HG03439 (cell line): ENCODE measurements around the gene DSC3.
"Not testable (repeated sequence)": the region's sequence is repeated elsewhere in the genome, so short reads cannot be mapped to it uniquely, and the experiment has no call there.

Experiments used
- ATAC-seq: cut with Tn5 transposase; IDR thresholded peaks from one replicate; pipeline ENCODE4 v1.9.1; 2021; ENCODE audit warnings: mild to moderate bottlenecking, moderate library complexity; ENCODE audit not compliant: unreplicated experiment

DSC3 gene

DNA sequence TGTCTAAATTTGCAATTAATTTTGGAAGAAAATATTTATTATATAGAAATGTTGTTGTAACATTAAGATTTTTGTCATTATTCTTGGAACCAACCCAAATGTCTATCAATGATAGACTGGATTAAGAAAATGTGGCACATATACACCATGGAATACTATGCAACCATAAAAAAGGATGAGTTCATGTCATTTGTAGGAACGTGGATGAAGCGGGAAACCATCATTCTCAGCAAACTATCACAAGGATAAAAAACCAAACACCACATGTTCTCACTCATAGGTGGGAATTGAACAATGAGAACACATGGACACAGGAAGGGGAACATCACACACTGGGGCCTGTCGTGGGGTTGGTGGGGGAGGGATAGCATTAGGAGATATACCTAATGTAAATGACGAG is 64.5 kb downstream of the DSC3 start:
- not testable (repeated sequence) for ATAC-seq

DNA sequence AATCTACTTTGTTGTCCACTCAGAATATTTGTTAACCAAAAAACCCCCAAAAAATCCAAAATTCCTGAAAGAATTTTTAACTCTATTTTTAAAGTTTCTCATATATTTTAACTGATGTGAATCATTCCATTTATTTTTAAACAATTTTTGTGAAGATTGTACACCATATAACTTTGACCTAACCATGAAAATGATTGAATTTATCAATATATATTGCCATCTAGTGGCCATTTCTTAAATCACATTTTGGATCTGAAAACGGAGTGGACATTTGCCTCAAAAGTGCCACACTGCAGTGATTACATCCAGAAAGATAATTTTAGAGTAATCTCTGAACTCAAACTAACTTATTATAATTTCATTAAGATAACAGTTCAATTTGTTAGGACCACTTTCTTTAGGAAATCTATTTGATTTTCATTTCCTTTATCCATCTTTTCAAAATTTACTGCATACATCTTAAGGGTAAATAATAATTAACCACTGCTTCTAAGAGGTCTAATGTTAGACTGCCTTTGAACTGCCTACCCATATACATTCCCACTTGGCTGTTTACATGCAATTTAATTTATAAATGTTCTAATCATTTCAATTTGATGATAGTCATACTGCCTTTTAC is 71.1 kb downstream of the DSC3 start:
- peak; percentile 73 for ATAC-seq

- ATAC-seq = no peak
Observed at GRCh38 chr18:30970196-30970816, 72.2 kb downstream of the DSC3 start.

- ATAC-seq = no peak
Observed at GRCh38 chr18:30969670-30970170, 72.8 kb downstream of the DSC3 start.

- ATAC-seq = no peak
Observed at GRCh38 chr18:30967701-30968100, 74.8 kb downstream of the DSC3 start.

- no peak for ATAC-seq
Observed at GRCh38 chr18:30965237-30965636, 77.3 kb downstream of the DSC3 start.

DNA sequence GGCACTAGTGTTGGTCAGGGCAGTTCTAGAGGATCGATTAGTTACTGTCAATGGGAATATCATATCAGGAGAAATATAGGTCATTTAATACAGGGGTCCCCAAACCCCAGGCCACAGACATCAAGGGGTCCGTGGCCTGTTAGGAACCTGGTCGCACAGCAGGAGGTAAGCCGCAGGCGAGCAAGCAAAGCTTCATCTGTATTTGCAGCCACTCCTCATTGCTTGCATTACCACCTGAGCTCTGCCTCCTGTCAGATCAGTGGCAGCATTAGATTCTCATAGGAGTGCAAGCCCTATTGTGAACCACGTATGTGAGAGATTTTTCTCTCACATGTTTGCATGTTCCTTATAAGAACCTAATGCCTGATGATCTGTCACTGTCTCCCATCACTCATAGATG is 81.9 kb downstream of the DSC3 start:
- no peak for ATAC-seq

GRCh38 chr18:30957066-30957465 is 85.5 kb downstream of the DSC3 start:
- ATAC-seq = no peak

GRCh38 chr18:30954262-30954661 is 88.3 kb downstream of the DSC3 start:
- ATAC-seq = no peak

DNA sequence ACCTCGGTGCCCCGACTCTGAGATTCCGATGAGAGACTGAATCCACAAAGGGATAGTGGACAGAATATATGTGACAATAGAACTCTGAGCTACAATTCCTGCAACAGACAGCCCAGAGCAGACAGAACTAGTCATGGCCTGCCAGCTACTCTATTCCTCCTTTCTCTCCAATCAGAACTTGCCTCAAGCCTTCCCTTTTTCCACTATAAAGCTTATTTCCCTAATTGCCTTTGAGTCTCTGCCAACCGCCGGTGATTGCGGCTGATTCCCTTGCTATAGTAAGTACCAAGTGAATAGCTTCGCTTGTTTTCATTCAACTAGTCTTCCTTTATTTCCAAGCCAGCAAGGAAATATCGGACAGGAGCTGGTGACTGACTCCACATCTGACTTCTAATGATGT is 96.8 kb downstream of the DSC3 start:
- ATAC-seq = no peak

GRCh38 chr18:30944773-30945417 is 97.6 kb downstream of the DSC3 start:
- no peak for ATAC-seq

DNA sequence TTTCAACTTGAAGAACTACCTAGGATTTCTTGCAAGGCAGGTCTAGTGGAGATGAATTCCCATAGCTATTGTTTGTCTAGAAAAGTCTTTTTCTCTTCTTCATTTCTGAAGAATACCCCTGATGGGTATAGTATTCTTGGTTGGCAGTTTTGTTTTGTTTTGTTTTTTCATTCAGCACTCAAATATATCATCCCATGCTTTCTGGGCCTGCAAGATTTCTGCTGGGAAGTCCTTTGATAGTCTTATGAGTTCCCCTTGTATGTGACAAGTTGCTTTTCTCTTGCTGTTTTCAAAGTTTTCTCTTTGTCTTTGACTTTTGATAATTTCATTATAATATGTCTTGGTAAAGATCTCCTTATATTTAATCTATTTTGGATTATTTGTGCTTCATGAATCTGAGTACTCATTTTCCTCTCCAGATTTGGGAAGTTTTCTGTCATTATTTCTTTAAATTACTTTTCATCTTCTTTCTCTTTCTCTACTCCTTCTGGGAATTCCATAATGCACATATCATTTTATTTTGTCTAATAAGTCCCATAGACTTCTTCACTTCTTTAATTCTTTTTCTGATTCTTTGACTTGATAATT is 101.5 kb downstream of the DSC3 start:
- ATAC-seq = no peak
